ENCODE data around the gene SMG6. TPM values are rescaled to one million over a fixed set of nuclear protein-coding genes. Genes with fewer than 3 reads are reported as not detected.

The SMG6 gene
- total and polyA plus RNA-seq, 2 of the 4 experiments (the other 2 are of a cell fraction) = 16.3 to 30.3 TPM

DNA sequence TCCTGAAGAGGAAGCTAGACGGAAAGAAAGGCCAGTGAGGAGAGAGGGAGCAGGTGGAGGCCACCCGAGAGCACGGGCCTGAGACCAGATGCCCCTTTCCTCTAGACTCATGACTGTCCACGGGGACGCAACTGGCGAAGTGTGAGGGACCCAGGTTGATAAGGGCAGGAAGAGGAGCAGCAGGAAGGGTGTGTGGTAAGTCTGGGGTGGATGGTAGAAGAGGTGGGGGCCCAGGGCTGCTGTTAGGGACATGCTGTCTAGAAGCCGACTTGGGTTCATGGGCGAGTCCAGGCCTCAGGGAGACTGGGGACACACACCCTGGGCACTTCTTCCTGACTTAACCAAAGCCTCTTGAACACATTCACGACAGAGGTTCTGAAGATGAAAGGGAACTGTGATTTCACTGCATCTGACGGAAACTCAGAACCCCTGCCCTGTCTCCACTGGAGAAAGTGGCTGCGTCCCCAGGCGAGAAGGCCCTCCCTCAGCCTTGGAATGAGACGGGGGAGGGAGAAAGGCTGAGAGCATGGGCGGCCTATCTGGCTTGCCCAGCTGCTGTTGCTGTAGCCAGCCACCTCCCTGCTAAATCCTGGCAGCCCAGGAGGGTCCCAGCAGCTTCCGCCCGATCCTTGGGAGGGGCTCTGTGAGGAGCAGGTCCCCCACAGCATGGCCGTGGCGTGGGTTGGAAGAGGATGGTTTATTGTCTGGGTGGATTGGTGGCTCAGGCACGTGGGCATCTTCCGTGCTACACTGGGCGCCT is 242.7 kb downstream of the SMG6 start:
- 82% methylated on average over 5 of the region's 21 CpGs; no CpG with 5 or more reads in 1 of the 2 experiments for WGBS, 2 experiments (ENCODE audit: extremely low coverage in 2 of 2, insufficient read length in 1 of 2)
- POLR2A ChIA-PET (ENCODE audit: unreplicated experiment) = no interaction called here
- peak overlapping the region; percentile 67 for H3K27ac ChIP-seq (ENCODE audit: insufficient read depth, low read length)
- H3K14ac ChIP-seq (replicated peaks; ENCODE audit: low read depth, low read length) = peak overlapping the region; percentile 6
- ATAC-seq (ENCODE audit: low read depth) (no peak), DNase-seq (no peak)
- H4K8ac ChIP-seq (ENCODE audit: low read depth in 2 of 2, low read length in 2 of 2) = peak overlapping the region; percentile 43 to 60; a peak in 3 of 4 replicates
- H3K9me1 ChIP-seq (ENCODE audit: insufficient read depth, low read length) = peaks cover 20% of the 10 kb centered on the region
- H4K20me1 ChIP-seq (ENCODE audit: insufficient read depth, low read length) = peaks cover 20% of the 10 kb centered on the region
- no peak overlapping the region; the same call in 1 of the 2 replicates for H3K18ac ChIP-seq (ENCODE audit: low read depth, low read length)
- peak overlapping the region; percentile 88; the same call in 1 of the 2 replicates for H3K23ac ChIP-seq (ENCODE audit: low read depth, low read length)
- intact Hi-C loops (cut with micrococcal nuclease) (no loop called here), dilution Hi-C loops (cut with HindIII; ENCODE audit: low sequenced_read_pairs, unreplicated experiment) (no loop called here), in situ Hi-C loops (cut with MboI; ENCODE audit: low sequenced_read_pairs) (loop anchor here (10.0 kb wide), 1 partner anchor 114 kb away; no protein-coding TSS in a partner anchor)
- H3K9me3 ChIP-seq (ENCODE audit: control insufficient read depth, insufficient read depth, low read length) = no peaks in the 10 kb centered on the region
- peak overlapping the region; percentile 91 for H2AK5ac ChIP-seq (ENCODE audit: low read depth, low read length)
- BruUV-seq (replicated peaks) = no TSS peak
- H3K79me1 ChIP-seq (ENCODE audit: low read depth in 1 of 2, low read length in 2 of 2) = peaks cover 13 to 70% of the 10 kb centered on the region in 2 experiments
- no peak overlapping the region for H3K4me3 ChIP-seq (ENCODE audit: insufficient read depth, low read depth, low read length)
- peaks cover 57% of the 10 kb centered on the region for H3K4me1 ChIP-seq (ENCODE audit: control insufficient read depth, insufficient read depth, low read length)
- 0 out of 2 replicates have a peak overlapping the region, but pooled peaks have one; percentile 34 for H3K56ac ChIP-seq (ENCODE audit: extremely low read depth, insufficient read depth, low read length)
- peak overlapping the region; percentile 44; the same call in 2 of the 3 replicates for H2BK15ac ChIP-seq (ENCODE audit: low read depth, low read length)
- H3K4ac ChIP-seq (ENCODE audit: low read depth, low read length) = peak overlapping the region; percentile 79
- peaks cover 66% of the 10 kb centered on the region for H3K36me3 ChIP-seq (ENCODE audit: control insufficient read depth, insufficient read depth, low read length)
- H3K9ac ChIP-seq (ENCODE audit: low read depth, low read length) = peak overlapping the region; percentile 21
- peak overlapping the region; percentile 34; the same call in 1 of the 2 replicates for H2BK20ac ChIP-seq (ENCODE audit: low read depth, low read length)
- H2AFZ ChIP-seq (replicated peaks; ENCODE audit: low read length, poor library complexity) = no peak overlapping the region
- H2BK120ac ChIP-seq (ENCODE audit: low read depth, low read length) = peak overlapping the region; percentile 42
- CTCF ChIA-PET = interaction anchor here (6.3 kb wide), 1 partner anchor 184 kb away, joined by 57 read pairs; no protein-coding TSS in a partner anchor
- H2BK5ac ChIP-seq (ENCODE audit: low read depth, low read length, poor library complexity, severe bottlenecking) = peak overlapping the region; percentile 95
- H3K4me2 ChIP-seq (ENCODE audit: low read depth, low read length) = no peak overlapping the region
- no peaks in the 10 kb centered on the region for H3K27me3 ChIP-seq (ENCODE audit: control insufficient read depth, insufficient read depth, low read length)
- TF ChIP-seq, protein P1, sequence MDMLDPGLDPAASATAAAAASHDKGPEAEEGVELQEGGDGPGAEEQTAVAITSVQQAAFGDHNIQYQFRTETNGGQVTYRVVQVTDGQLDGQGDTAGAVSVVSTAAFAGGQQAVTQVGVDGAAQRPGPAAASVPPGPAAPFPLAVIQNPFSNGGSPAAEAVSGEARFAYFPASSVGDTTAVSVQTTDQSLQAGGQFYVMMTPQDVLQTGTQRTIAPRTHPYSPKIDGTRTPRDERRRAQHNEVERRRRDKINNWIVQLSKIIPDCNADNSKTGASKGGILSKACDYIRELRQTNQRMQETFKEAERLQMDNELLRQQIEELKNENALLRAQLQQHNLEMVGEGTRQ (IDR thresholded peaks at IDR 0.05; ENCODE audit: low read depth, low read length) = no peak
- TF ChIP-seq POLR2A (IDR thresholded peaks at IDR 0.05; ENCODE audit: low read depth, low read length) = peak; percentile 43
- peak overlapping the region; percentile 25 for H2AK9ac ChIP-seq (replicated peaks; ENCODE audit: low read depth, low read length, poor library complexity)
- H4K91ac ChIP-seq (ENCODE audit: insufficient read depth, low read depth, low read length) = peak overlapping the region; percentile 7; the same call in 1 of the 2 replicates
- peak overlapping the region; percentile 26 for H4K5ac ChIP-seq (ENCODE audit: low read depth, low read length)
